HG03103 (cell line): ENCODE measurements around the gene TUBB1.

ENCODE experiments used
- ATAC-seq: cut with Tn5 transposase; IDR thresholded peaks from one replicate; pipeline ENCODE4 v1.9.1; 2021; ENCODE audit warnings: low read depth; ENCODE audit not compliant: unreplicated experiment

Gene TUBB1

DNA sequence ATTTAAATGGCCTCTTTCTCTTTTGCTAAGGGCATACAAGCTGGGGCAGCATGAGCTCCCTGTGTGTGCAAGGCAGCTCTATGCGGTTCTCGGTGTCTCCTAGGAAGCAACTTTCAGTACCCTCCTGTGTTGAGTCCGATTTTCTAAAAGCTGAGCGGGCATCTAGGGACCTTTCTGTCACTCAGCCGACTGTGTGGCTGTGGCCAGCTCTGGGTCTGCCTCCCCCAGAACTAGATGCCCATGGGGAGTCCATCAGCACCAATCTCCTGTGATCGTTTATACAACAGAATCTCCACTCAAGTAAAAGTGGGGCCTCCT lies 30.7 kb upstream of the TUBB1 start:
- no peak for ATAC-seq

DNA sequence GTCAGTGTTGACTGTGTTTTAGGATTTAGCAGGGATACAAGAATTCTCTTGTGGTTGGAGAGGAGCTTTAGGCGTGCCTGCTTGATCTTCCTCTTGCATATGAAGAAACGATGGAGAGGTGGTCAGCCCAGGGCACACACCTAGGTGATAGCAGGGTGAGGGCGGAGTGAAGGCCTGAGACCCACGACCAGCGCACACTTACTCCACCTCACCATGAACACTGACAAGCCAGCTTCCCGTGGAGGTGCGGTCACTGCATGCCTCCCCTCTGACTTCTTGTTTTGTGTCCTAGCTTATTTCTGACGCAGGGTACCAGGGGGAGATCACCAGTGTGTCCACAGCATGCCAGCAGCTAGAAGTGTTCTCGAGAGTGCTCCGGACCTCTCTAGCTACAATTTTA lies 30.0 kb upstream of the TUBB1 start:
- no peak for ATAC-seq

DNA sequence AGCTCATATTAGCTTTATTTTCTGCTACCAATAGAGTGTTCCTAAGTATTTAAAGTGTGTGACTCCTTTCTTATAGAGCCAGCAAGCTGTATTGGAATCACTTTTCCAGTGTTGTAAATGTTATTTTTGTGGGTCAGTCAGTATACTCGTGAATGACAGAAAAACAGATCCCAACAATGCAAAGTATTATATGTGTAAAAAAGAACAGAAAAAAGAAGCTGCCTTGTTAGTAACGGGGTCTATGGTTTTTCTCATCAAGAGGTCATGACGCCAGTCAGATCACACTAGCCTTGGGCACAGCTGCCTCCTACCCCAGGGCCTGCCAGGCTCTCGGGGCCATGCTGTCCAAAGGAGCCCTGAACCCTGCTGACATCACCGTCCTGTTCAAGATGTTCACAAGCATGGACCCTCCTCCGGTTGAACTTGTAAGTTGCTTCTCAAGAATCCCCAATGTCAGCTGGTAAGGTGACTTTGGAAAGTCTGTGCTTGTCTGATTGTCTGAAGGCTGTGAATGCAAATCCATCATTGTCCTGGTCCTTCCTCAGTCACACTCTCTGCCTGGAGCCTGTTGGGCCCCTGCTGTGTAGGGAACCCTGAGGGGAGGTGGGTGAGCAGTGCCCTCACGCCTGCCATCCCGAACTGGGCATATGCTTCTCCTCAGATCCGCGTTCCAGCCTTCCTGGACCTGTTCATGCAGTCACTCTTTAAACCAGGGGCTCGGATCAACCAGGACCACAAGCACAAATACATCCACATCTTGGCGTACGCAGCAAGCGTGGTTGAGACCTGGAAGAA lies 28.4 kb upstream of the TUBB1 start:
- no peak for ATAC-seq

DNA sequence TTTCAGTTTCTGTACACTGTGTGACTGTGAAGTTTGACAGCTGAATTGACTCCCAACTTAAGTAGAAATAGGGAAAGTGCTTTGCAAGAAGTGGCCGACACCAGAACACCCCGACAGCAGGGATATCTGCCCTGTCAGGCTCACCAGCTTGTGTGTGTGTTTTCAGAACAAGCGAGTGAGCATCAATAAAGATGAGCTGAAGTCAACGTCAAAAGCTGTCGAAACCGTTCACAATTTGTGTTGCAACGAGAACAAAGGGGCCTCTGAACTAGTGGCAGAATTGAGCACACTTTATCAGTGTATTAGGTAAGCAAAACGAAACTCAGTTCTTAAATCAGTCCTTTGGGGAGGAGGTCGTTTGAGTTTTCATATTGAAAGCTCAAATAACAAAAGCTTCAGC lies 27.5 kb upstream of the TUBB1 start:
- ATAC-seq = no peak

DNA sequence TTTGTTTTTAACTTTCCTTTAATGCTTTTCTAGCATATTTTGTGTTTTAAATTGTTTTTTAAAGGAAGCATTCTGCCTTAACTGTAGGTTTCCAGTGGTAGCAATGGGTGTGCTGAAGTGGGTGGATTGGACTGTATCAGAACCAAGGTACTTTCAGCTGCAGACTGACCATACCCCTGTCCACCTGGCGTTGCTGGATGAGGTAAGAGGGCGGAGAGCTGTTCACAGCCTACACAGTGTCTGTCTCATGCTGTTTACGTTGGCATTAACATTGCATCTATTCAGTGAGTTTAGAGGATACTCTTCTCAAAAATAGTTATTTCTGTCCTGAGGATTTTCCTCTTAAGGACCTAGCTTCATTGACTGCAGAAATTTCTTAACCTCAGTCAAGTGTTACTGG lies 26.3 kb upstream of the TUBB1 start:
- ATAC-seq = no peak

DNA sequence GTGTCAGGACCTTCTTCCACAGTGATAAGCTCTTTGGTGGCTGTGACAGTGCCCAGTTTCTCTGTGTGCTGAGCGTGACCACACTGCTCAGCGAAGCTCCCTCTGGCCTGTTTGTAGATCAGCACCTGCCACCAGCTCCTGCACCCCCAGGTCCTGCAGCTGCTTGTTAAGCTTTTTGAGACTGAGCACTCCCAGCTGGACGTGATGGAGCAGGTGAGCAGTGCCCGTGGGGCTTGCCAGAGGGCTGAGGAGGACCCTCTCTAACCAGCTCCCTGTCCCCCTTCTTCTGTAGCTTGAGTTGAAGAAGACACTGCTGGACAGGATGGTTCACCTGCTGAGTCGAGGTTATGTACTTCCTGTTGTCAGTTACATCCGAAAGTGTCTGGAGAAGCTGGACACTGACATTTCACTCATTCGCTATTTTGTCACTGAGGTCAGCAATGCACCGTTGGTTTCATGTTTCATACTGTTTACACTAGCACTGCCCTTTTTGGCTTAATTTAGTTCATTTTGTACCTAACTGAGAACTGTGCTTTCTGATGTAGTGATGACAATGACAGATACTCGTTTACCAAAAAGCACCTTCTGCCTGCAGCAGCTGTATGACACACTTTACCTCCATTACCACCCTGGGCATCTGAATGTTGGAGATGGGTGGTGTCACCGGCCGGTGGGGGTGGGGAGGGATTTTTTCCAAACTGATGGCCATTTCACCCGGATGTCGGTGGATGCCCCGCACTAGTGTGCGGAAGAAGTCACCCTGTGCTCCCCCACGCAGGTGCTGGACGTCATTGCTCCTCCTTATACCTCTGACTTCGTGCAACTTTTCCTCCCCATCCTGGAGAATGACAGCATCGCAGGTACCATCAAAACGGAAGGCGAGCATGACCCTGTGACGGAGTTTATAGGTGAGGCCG lies 25.6 kb upstream of the TUBB1 start:
- no peak for ATAC-seq

DNA sequence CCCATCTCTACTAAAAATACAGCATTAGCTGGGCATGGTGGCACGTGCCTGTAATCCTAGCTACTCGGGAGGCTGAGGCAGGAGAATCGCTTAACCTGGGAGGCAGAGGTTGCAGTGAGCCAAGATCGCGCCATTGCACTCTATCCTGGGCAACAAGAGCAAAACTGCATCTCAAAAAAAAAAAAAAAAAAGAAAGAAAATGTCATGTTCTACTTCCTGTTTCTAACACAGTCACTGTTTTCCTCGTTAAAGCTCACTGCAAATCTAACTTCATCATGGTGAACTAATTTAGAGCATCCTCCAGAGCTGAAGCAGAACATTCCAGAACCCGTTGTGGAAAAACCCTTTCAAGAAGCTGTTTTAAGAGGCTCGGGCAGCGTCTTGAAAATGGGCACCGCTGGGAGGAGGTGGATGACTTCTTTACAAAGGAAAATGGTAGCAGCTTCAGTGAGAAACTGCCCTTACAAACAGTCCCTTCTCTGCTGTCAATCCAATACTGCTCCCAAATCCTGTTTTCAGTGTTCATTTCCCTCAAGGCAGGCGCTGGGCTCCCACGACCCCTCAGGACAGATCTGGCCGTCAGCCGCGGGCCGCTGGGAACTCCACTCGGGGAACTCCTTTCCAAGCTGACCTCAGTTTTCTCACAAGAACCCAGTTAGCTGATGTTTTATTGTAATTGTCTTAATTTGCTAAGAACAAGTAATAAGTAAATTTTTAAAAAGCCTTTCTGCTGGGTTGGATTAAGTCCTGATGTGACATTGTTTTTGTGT lies 24.7 kb upstream of the TUBB1 start:
- ATAC-seq = no peak

DNA sequence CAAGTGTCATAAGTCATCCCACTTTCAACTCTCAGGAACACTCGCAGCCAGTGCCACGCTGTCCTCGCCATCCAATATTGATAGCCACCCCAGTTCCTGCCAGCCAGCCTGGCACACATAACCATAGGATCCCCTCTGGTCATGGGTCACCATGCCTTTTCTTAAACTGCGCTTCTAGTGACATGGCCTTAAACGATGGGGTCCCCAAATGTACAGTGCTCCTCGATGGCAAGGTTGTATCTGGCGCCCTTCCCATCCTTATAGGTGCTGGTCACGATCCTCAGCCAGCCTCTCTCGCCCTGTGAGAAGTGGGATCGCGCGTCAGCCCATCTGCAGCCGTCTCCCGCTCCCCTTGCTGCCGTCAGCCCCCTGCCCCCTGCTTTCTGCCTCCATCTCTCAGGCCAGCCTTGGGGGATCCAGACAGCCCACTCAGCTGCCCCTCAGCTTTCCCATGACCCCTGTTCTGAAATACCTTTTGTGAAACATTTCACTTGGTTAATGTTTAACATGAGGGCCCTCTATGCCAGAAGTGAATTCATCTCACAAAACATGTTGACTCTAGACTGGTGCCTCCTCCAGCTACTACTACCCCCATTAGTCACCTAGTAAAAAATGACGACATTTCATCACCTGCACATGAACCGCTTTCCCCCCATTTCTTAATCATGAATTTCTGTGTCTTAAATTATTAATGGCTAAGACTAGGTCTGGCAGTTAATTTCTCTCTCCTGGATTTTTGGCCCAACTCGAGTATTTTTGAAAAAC lies 23.6 kb upstream of the TUBB1 start:
- ATAC-seq = no peak

DNA sequence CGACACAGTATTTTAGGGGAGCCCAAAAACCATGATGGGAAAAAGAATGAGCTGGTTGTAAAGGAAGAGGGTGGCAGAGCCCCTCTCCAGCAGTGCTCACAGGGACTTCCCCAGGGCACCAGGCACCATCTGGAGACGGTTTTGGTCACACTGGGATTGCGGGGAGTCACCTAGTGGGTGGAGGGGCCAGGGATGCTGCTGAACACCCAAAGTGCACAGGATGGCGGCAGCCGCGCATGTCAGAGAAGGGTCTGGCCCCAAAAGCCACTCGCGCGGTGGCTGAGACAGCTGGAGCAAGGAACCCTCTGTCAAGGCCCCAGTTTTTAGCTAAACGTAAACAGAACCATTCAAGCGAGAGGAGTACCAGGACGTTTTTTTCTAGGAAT lies 23.0 kb upstream of the TUBB1 start:
- ATAC-seq = no peak

DNA sequence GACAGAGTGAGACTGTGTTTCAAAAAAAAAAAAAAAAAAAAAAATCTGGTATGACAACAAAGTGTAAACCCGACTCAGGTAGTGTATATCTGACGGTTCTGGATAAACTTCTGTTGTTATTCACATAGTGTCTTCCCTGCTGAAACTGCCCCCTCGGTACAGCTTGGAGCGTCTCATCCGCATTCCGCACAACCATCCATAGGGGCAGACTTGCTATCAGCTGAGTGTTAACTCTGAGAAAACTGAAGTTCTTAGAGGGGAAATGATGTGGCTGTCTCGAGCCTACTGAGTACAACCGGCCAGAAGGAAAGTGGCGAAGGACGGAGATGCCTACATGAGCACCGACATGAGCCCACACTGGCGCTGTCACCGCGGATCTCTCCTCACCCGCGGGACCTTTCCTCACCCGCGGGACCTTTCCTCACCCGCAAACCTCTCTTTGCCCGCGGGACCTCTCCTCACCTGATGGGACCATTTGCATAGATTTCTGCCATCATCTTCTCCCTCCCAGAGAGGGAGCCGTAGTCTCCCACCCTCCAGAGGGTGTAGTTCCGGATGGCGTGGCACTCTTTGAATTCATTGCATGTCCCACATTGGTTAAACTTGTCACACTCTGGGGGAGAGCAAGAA lies 22.0 kb upstream of the TUBB1 start:
- ATAC-seq = no peak

DNA sequence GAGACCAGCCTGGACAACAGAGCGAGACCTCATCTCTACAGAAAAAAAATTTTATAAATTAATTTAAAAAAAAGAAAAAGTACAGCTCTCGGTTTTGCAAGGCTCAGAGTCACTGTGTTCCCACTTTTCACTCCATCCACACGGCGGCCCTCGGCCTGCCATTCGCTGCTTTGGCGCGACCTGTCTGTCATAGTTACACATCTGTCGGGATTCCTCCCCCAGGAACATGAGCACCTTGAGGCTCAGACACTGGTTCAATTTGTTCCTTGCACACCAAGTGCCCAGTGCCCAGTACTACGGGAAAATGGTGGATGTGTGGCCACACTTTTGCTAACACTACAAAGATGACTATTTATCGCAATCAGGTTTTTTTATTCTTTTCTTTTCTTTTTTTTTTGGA lies 20.6 kb upstream of the TUBB1 start:
- ATAC-seq = no peak

DNA sequence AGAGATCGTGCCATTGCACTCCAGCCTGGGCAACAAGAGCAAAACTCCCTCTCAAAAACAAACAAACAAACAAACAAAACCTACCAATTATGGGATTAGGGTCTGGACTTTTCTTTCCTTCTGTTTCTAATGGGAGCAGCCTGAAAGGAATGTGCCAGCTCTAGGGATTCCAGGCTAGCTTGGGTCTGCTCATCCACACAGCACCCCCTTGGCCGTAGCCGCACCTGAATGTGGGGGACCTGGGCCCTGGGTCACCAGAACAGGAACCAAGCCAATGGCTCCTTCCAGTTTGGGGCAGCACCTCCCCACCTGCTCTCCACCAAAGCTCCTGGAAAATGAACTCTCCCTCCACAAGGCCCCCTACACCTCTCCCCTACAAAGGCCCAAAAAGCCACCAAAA lies 18.9 kb upstream of the TUBB1 start:
- ATAC-seq = no peak

DNA sequence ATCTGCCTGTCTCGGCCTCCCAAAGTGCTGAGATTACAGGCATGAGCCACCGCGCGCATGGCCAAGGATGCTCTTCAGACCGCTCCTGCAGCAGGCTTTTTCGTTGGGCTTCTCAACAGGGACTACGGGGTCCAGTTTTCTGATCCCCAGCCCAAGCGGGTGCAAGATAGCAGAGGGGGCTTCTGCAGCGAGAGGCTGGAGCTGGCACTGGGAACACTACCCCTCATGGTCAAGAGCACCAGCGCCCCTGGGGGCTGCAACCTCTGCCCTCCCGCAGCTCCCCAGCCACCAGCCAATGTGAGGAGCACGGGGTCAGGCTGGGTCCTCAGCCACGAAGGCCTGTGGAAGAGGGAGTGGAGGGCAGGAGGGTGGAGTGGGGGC lies 18.2 kb upstream of the TUBB1 start:
- no peak for ATAC-seq

DNA sequence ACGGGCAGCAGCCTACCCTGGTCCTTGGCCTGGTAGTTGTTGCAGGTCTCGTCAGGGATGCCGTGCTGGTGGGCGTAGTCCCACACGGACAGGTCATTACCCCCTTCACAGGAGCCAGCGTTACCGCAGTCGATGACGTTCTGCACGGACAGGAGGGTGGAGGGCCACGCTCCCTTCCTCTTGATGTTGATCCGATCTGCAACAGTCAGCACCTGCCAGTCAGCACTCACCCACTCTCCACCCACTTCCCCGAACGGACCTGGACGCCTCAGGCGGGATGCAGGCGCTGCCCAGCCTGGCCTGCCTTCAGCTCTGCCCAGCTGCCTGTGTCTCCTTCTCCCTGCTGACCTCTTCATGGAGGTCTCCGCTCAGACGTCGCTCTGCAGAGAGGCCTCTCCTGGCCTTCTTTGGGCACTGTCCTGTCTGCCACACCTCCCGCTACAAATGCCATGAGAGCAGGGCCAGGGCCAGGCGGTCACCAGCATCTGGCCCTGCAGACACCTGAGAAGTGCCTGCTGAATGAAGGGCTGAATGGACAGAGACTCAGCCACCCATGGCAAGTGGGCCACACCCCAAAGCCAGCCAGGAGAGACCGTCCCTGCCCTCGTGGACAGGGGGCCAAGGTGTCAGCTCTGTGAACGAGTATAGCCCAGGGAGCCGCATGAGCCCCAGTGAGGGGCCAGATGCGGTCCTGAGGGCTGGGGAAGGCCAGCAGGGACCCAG lies 17.6 kb upstream of the TUBB1 start:
- no peak for ATAC-seq

DNA sequence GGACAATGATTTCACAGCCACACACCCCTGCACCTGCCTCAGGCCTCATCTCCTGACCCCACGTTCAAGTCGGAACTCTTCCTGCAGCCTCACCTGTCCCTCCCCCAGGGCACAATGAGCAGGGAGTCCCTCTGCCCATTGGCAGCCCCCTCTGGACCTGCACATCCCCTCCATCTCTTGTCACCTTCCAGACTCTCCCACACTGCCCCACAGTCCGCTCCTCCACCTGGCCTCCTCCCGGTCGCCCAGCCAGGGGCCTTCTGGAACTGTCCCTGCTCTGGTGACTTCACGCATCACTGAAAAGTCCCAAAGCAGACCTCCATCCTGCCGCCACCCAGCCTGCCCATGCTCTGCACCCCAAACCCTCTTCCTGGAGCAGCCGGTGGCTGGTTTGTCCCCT lies 16.8 kb upstream of the TUBB1 start:
- no peak for ATAC-seq

DNA sequence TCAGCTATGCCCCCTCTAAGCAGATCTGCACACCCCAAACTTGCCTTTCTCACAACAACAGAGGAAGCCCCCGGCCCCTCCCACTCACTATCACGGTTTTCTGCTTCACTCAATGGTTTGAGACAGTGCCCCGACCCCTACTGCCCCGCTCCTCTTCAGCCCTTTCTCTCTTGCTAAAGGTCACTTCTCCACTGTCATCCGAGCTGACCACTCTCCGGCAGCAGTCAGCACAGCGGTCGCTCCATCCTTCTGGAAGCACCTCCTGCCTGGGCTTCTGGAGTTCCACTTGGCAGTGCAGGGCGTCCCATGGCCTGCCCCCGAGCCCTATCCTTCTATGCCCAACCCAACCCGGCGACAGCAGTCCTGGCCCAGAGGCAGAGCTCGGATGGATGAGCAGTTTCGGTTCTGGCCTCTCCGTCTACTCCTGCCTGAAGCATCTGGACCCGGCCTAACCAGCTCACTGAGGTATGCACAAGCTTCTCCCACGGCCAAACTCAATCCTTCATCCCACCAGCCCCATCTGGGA lies 16.3 kb upstream of the TUBB1 start:
- no peak for ATAC-seq

DNA sequence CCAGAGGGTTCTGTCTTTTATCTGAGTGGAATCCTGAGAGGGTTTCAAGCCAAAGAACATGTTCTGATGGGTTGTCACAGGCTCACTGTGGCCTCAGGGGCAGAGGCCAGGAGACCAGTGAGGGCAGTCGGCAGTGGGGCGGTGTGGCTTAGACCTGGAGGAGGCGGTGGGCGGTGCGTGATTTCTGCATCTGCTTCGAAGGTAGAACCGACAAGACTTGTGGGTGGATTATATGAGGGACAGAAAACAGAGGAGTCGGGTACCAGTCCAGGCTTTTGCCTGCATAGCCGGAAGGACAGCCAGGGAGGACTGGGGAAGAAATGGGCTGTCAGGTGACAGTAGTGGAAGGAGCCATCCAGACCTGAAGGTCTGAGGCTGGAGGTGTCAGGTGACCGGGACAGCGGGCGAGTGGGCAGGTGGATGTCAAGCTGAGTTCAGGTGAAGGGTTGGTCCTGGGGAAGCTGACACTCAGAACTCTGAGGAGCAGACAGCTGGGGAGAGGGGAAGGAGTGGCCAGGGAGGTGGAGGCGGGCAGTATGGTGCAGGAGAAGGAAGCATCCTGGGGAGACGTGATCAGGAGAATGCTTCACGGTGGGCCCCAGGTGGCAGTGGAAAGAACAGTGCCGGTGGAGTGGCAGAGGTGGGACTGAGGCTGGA lies 15.3 kb upstream of the TUBB1 start:
- no peak for ATAC-seq

DNA sequence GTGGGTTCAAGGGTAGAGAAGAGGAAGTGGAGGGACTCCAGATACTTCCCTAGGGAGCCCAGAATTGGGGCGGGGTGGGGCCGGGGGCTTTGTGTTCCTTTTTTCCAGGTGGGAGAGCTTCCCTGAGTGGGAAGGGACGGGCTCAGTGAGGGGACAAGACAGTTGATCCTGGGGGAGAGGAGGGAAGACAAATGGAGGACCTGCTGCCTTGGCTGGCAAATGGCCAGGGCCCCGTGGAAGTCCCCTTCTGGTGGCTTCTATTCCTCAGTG lies 14.8 kb upstream of the TUBB1 start:
- no peak for ATAC-seq
